Sigmoid colon (tissue), 7 donors: ENCODE data around the gene COL23A1. TPM values are rescaled to one million over a fixed set of nuclear protein-coding genes. Genes with fewer than 3 reads are reported as not detected.
"Not testable (repeated sequence)": the region's sequence is repeated elsewhere in the genome, so short reads cannot be mapped to it uniquely, and the experiment has no call there.

Source experiments
- DNase-seq: peaks from one replicate; pipeline ENCODE4 v3.0.0-alpha.2; 2019
- H3K27ac ChIP-seq, 4 donors: fragments of 200-600 bp; sonication (generic); one replicate each; pipeline ENCODE4 v1.5.1; 2016 to 2019; ENCODE audit warnings: mild to moderate bottlenecking in 1 of 4
- H3K27me3 ChIP-seq, 3 donors: fragments of 200-600 bp; sonication (generic); one replicate each; pipeline ENCODE4 v1.5.1; 2019; ENCODE audit warnings: mild to moderate bottlenecking in 1 of 3
- H3K36me3 ChIP-seq, 4 donors: fragments of 200-600 bp; sonication (generic); one replicate each; pipeline ENCODE4 v1.5.1; 2016 to 2019
- H3K4me1 ChIP-seq, 4 donors: fragments of 200-600 bp; sonication (generic); one replicate each; pipeline ENCODE4 v1.5.1; 2017 to 2019
- H3K4me3 ChIP-seq, 4 donors: fragments of 200-600 bp; sonication (generic); one replicate each; pipeline ENCODE4 v1.5.1; 2017 to 2019; ENCODE audit warnings: mild to moderate bottlenecking in 2 of 4, moderate library complexity in 1 of 4
- H3K9me3 ChIP-seq, 4 donors: fragments of 200-600 bp in 3 of 4; sonication (generic) in 3 of 4; one replicate each; pipeline versions ENCODE4 v1.5.1 to v1.6.1; 2013 to 2019
- EP300 ChIP-seq, 4 donors: sonication (generic); formaldehyde crosslinking; IDR thresholded peaks; one replicate each; pipeline ENCODE4 v1.6.1; 2017; ENCODE audit warnings: antibody characterized with exemption in 4 of 4
- POLR2A ChIP-seq, 2 donors: fragments of 450-650 bp; IDR thresholded peaks; one replicate each; pipeline ENCODE4 v1.6.1; 2016; ENCODE audit warnings: antibody characterized with exemption in 2 of 2, mild to moderate bottlenecking in 2 of 2, moderate library complexity in 2 of 2
- POLR2AphosphoS5 ChIP-seq, 4 donors: sonication (generic); formaldehyde crosslinking; IDR thresholded peaks; one replicate each; pipeline ENCODE4 v1.6.1; 2017; ENCODE audit warnings: antibody characterized with exemption in 4 of 4
- WGBS, 2 donors: extraction: QIAGEN DNeasy Blood & Tissue Kit; methylation state at CpG; one replicate each; pipeline ENCODE4 v1.1.7; 2013; 5-methylcytosine and 5-hydroxymethylcytosine counted together
- intact Hi-C: fragments of 100-400 bp; cut with DNase I; formaldehyde crosslinking; loops from one replicate; pipeline ENCODE4 v1.15.1; 2023
- polyA plus RNA-seq, 3 donors: library from polyadenylated mRNA; stranded (reverse); fragments of 200-250 nt; gene quantifications; one replicate each; pipeline ENCODE4 v1.2.3, GENCODE V29; 2013
- total RNA-seq, 4 donors: library from RNA; depleted of rRNA; stranded (reverse); fragments of >200 nt; gene quantifications; one replicate each; pipeline ENCODE4 v1.1.0, GENCODE V29; 2016
- TF ChIP-seq, protein P1 (sequence below), 4 experiments: fragments of 450-650 bp in 3 of 4; fragments of 200-600 bp in 1 of 4; IDR thresholded peaks; one replicate each; pipeline ENCODE4 v1.5.1; 2016 to 2019; ENCODE audit warnings: antibody characterized with exemption in 4 of 4, mild to moderate bottlenecking in 3 of 4, moderate library complexity in 2 of 4
- donor health status: healthy with polysubstance abuse.
- donor health status: Bipolar disorder and iron deficiency.
- donor health status: healthy.

COL23A1 gene
- total and polyA plus RNA-seq, 7 donors, result 0.28 to 1.2 (median 0.57) TPM; not detected in 1

DNA sequence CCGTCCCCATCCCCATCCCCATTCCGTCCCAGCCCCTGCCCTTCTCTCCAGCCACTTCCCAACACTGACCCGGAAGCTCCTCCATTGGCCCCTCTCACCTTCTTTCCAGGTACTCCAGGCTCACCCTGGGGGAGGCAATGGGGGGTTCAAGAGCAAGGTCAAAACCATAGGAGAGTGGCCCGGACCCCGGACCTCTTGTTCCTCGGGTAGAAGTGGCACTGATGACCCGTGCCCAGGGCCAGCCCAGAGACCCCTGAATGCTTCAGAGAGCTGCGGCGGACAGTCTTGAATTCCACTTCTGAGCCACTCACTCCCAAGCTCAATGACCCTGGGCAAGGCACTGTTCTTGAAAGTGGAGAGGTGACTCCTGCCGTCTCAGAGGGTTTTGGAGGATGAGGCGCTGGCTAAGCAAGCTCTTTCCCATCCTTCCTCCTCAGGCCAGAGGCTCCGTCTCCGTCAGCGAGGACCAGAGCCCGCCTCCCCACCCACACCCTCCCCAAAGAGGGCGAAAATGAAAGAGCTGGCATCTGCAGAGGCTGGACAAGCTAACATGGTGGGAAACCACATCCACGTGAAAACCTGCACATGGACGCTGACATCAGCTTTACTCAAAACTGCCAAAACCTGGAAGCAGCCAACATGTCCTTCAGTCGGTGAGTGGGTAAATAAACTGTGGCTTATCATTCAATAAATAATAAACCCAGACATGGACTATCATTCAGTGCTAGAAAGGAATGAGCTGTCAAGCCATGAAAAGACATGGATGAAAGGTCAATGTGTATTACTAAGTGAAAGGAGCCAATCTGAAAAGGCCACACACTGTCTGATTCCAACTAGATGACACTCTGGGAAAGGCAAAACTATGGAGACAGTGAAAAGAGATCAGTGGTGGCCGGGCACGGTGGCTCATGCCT lies 330.3 kb downstream of the COL23A1 start:
- H3K27me3 ChIP-seq, result no peaks in the 10 kb centered on the region
- no peak overlapping the region for H3K4me3 ChIP-seq
- H3K27ac ChIP-seq, result no peak overlapping the region
- no peaks in the 10 kb centered on the region for H3K36me3 ChIP-seq
- H3K4me1 ChIP-seq, result no peaks in the 10 kb centered on the region
- no peak for DNase-seq
- no peak for TF ChIP-seq POLR2AphosphoS5 (IDR thresholded peaks at IDR 0.05)
- TF ChIP-seq POLR2A (IDR thresholded peaks at IDR 0.05), result no peak
- TF ChIP-seq, protein P1, sequence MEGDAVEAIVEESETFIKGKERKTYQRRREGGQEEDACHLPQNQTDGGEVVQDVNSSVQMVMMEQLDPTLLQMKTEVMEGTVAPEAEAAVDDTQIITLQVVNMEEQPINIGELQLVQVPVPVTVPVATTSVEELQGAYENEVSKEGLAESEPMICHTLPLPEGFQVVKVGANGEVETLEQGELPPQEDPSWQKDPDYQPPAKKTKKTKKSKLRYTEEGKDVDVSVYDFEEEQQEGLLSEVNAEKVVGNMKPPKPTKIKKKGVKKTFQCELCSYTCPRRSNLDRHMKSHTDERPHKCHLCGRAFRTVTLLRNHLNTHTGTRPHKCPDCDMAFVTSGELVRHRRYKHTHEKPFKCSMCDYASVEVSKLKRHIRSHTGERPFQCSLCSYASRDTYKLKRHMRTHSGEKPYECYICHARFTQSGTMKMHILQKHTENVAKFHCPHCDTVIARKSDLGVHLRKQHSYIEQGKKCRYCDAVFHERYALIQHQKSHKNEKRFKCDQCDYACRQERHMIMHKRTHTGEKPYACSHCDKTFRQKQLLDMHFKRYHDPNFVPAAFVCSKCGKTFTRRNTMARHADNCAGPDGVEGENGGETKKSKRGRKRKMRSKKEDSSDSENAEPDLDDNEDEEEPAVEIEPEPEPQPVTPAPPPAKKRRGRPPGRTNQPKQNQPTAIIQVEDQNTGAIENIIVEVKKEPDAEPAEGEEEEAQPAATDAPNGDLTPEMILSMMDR (IDR thresholded peaks at IDR 0.05), result no peak
- TF ChIP-seq EP300 (IDR thresholded peaks at IDR 0.05), result no peak
- H3K9me3 ChIP-seq, result no peaks in the 10 kb centered on the region
- WGBS, 2 donors, result 75 to 80% methylated on average over 21 of the region's 21 CpGs
- intact Hi-C loops, result no loop called here

DNA sequence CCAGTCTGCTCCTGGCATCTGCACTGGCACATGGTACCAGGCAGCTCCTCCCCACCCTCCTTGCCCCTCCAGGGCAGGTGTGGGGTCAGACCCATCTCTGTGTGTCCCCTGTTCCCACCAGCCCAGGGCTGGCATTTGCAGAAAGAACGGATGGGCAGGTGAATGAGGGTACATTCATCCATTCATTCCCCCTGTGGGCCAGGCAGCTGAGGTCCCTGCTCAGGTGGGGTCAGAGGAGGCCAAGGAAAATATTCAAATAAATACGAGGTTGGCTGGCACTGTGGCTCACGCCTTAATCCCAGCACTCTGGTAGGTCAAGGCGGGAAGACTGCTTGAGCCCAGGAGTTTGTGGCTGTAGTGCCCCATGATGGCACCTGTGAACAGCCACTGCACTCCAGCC lies 332.5 kb downstream of the COL23A1 start:
- TF ChIP-seq, protein P1 (IDR thresholded peaks at IDR 0.05), result no peak
- TF ChIP-seq EP300 (IDR thresholded peaks at IDR 0.05) (no peak), POLR2A (IDR thresholded peaks at IDR 0.05) (no peak), POLR2AphosphoS5 (IDR thresholded peaks at IDR 0.05) (no peak)

DNA sequence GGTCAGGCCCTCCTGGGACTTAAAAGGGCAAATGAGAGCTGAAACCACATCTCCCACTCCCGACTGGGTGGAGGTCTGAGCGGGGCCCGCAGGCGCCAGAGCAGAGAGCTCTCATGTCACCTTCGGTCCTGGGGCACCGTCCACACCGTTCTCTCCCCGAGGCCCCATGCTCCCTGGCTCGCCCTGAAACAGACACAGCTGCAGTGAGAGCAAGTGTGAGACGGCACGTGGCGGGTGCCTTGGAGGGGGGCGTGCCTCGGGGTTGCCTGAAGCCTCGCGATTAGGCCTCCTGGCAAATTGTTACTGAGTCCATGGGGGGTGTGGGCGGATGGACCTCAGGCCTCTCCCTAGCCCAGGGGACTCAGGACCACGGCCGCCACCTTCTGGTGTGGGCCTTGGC lies 333.4 kb downstream of the COL23A1 start:
- Histone ChIP-seq H3K27ac (no peak overlapping the region), H3K4me1 (no peaks in the 10 kb centered on the region), H3K36me3 (no peaks in the 10 kb centered on the region), H3K27me3 (no peaks in the 10 kb centered on the region), H3K9me3 (no peaks in the 10 kb centered on the region), H3K4me3 (no peak overlapping the region)
- WGBS, 2 donors, result 82 to 83% methylated on average over 19 of the region's 19 CpGs
- intact Hi-C loops, result no loop called here
- no peak for TF ChIP-seq POLR2A (IDR thresholded peaks at IDR 0.05)
- no peak for DNase-seq

More for the DNA sequence above, 332.5 kb downstream of the COL23A1 start:
- intact Hi-C loops, result no loop called here
- H3K4me1 ChIP-seq, result no peaks in the 10 kb centered on the region
- no peak for DNase-seq
- WGBS, 2 donors, result 75 to 87% methylated on average over 4 of the region's 4 CpGs
- no peaks in the 10 kb centered on the region for H3K36me3 ChIP-seq
- H3K27me3 ChIP-seq, result no peaks in the 10 kb centered on the region
- no peaks in the 10 kb centered on the region for H3K9me3 ChIP-seq
- H3K4me3 ChIP-seq, result no peak overlapping the region
- no peak overlapping the region for H3K27ac ChIP-seq

DNA sequence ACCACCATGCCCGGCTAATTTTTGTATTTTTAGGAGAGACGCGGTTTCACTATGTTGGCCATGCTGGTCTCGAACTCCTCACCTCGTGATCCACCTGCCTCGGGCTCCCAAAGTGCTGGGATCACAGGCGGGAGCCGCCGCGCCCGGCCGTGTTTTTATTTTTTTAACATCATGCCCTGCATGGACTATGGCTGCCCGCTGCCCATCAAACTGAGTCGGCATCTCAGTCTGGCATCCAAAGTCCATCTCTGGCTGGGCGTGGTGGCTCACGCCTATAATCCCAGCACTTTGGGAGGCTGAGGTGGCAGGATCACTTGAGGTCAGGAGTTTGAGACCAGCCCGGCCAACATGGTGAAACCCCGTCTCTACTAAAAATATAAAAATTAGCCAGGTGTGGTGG lies 336.6 kb downstream of the COL23A1 start:
- H3K27me3 ChIP-seq, H3K9me3 ChIP-seq, H3K36me3 ChIP-seq, H3K4me1 ChIP-seq, intact Hi-C loops, H3K4me3 ChIP-seq, DNase-seq, H3K27ac ChIP-seq: not testable (repeated sequence)
- WGBS, 2 donors, result 35 to 82% methylated on average over 18 of the region's 18 CpGs

DNA sequence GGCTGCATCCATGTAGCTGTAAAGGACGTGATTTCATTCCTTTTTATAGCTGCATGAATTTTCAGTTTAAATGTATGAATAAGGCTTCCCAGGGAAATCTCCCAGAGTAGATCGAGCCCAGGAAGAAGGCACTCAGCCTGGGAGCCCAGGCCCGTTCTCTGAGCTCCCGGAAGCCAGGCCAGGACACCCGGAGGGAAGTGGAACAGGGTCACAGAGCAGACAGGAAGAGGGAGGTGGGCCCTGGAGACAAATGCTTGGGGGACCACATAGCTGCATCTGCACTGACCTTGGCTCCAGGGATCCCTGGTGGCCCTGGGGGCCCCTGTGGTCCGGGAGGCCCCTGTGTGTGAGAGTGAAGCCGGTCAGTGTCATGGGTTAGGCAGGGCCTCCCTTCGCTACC lies 337.9 kb downstream of the COL23A1 start:
- no peaks in the 10 kb centered on the region for H3K27me3 ChIP-seq
- no peak for DNase-seq
- H3K36me3 ChIP-seq, result no peaks in the 10 kb centered on the region
- no peaks in the 10 kb centered on the region for H3K9me3 ChIP-seq
- intact Hi-C loops, result no loop called here
- H3K4me3 ChIP-seq, result no peak overlapping the region
- TF ChIP-seq EP300 (IDR thresholded peaks at IDR 0.05) (no peak), POLR2AphosphoS5 (IDR thresholded peaks at IDR 0.05) (no peak), POLR2A (IDR thresholded peaks at IDR 0.05) (no peak)
- TF ChIP-seq, protein P1 (IDR thresholded peaks at IDR 0.05), result no peak
- H3K4me1 ChIP-seq, result no peaks in the 10 kb centered on the region
- H3K27ac ChIP-seq, result no peak overlapping the region
- 70 to 79% methylated on average over 8 of the region's 8 CpGs for WGBS, 2 donors
